Measurements from ENCODE around the gene DCX. TPM values are rescaled to one million over a fixed set of nuclear protein-coding genes. Genes with fewer than 3 reads are reported as not detected.

Gene DCX
- total and polyA plus RNA-seq, 9 of the 15 experiments (the other 6 are each of a cell fraction or from before 2014, with no cell fraction given), result not detected

GRCh38 chrX:111268506-111268905 is 143.5 kb downstream of the DCX start:
- FAIRE-seq (no peak), ATAC-seq (no peak), DNase-seq (ENCODE audit: extremely low read depth in 1 of 4, low spot score in 3 of 4) (no peak)
- Histone ChIP-seq H3K9me1 (ENCODE audit: control insufficient read depth, insufficient read depth, low read length) (no peaks in the 10 kb centered on the region), H3K27ac (ENCODE audit: extremely low read depth, low read depth, low read length) (no peak overlapping the region), H4K20me1 (replicated peaks; ENCODE audit: control insufficient read depth, insufficient read depth, low read length) (no peaks in the 10 kb centered on the region), H3K4me3 (no peak overlapping the region), H3K4me2 (ENCODE audit: insufficient read depth, low read length) (no peak overlapping the region), H3K4me1 (replicated peaks in 1 of 2; ENCODE audit: control insufficient read depth in 2 of 2, insufficient read depth in 2 of 2, low read length in 2 of 2) (no peaks in the 10 kb centered on the region), H3K27me3 (ENCODE audit: control insufficient read depth in 2 of 2, insufficient read depth in 2 of 2, low read length in 2 of 2) (no peaks in the 10 kb centered on the region), H3K9ac (ENCODE audit: insufficient read depth in 1 of 2, low read depth in 2 of 2, low read length in 2 of 2) (no peak overlapping the region), H2AFZ (ENCODE audit: low read depth, low read length) (no peak overlapping the region), H3K9me3 (replicated peaks; ENCODE audit: control insufficient read depth, insufficient read depth, low read depth, low read length) (no peaks in the 10 kb centered on the region), H3K36me3 (ENCODE audit: control insufficient read depth, insufficient read depth, low read length) (no peaks in the 10 kb centered on the region), H3K79me2 (ENCODE audit: control insufficient read depth, insufficient read depth, low read length) (no peaks in the 10 kb centered on the region)
- no peak for TF ChIP-seq PRMT5 (CRISPR knock-in tag; IDR thresholded peaks at IDR 0.05)
- no peak for TF ChIP-seq ZBTB7A (IDR thresholded peaks at IDR 0.05; ENCODE audit: borderline replicate concordance, control insufficient read depth, low read depth, low read length)
- TF ChIP-seq ZNF274 (IDR thresholded peaks at IDR 0.05; ENCODE audit: borderline replicate concordance, low read depth, low read length), result no peak
- TF ChIP-seq, protein P1, sequence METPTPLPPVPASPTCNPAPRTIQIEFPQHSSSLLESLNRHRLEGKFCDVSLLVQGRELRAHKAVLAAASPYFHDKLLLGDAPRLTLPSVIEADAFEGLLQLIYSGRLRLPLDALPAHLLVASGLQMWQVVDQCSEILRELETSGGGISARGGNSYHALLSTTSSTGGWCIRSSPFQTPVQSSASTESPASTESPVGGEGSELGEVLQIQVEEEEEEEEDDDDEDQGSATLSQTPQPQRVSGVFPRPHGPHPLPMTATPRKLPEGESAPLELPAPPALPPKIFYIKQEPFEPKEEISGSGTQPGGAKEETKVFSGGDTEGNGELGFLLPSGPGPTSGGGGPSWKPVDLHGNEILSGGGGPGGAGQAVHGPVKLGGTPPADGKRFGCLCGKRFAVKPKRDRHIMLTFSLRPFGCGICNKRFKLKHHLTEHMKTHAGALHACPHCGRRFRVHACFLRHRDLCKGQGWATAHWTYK (CRISPR knock-in tag; IDR thresholded peaks at IDR 0.05), result no peak
- TF ChIP-seq HNRNPL (IDR thresholded peaks at IDR 0.05; ENCODE audit: low read depth, low read length), result no peak
- BruUV-seq (replicated peaks), result no TSS peak
- intact Hi-C loops (cut with micrococcal nuclease), result no loop called here
- 0% methylated on average over 2 of the region's 2 CpGs for WGBS (ENCODE audit: insufficient coverage, low coverage, missing lambda C conversion rate)
- CTCF ChIA-PET (ENCODE audit: low intra/inter-chr PET ratio), result no interaction called here
- POLR2A ChIA-PET, result no interaction called here
- in situ Hi-C loops (cut with MboI), result no loop called here

DNA sequence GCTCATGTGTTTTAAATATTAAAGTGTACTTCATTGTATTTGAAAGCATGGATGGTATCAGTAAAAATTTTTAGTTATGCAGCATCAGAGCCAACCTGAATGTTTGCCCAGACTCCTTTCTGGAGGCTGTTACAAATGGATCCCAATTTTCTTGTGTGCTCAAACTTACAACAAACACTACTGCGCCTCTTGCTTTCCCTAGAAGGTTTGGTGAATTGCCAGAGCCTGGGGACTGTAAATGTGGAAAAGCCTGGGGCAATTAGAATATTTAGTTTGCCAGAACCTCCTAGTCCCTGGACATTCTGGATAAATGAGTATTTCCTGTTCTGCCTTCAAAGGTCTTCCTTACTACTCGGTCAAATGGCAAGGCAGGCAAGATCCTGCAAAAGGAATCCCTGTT is 146.5 kb downstream of the DCX start:
- no peak overlapping the region for H2AFZ ChIP-seq (ENCODE audit: low read depth, low read length)
- H4K20me1 ChIP-seq (replicated peaks; ENCODE audit: control insufficient read depth, insufficient read depth, low read length), result no peaks in the 10 kb centered on the region
- no peaks in the 10 kb centered on the region for H3K4me1 ChIP-seq (replicated peaks in 1 of 2; ENCODE audit: control insufficient read depth in 2 of 2, insufficient read depth in 2 of 2, low read length in 2 of 2)
- no peak for ATAC-seq
- no peak overlapping the region for H3K4me2 ChIP-seq (ENCODE audit: insufficient read depth, low read length)
- H3K4me3 ChIP-seq, result no peak overlapping the region
- DNase-seq (ENCODE audit: extremely low read depth in 1 of 4, low spot score in 3 of 4), result no peak
- in situ Hi-C loops (cut with MboI) (no loop called here), intact Hi-C loops (cut with micrococcal nuclease) (no loop called here)
- POLR2A ChIA-PET, result no interaction called here
- H3K27me3 ChIP-seq (ENCODE audit: control insufficient read depth in 2 of 2, insufficient read depth in 2 of 2, low read length in 2 of 2), result no peaks in the 10 kb centered on the region
- H3K9me1 ChIP-seq (ENCODE audit: control insufficient read depth, insufficient read depth, low read length), result no peaks in the 10 kb centered on the region
- no peak overlapping the region for H3K27ac ChIP-seq (ENCODE audit: extremely low read depth, low read depth, low read length)
- BruUV-seq (replicated peaks), result no TSS peak
- WGBS (ENCODE audit: insufficient coverage, low coverage, missing lambda C conversion rate), result 0% methylated on average over 1 of the region's 2 CpGs
- no peaks in the 10 kb centered on the region for H3K79me2 ChIP-seq (ENCODE audit: control insufficient read depth, insufficient read depth, low read length)
- no peak overlapping the region for H3K9ac ChIP-seq (ENCODE audit: insufficient read depth in 1 of 2, low read depth in 2 of 2, low read length in 2 of 2)
- H3K36me3 ChIP-seq (ENCODE audit: control insufficient read depth, insufficient read depth, low read length), result no peaks in the 10 kb centered on the region
- no peak for FAIRE-seq
- no peaks in the 10 kb centered on the region for H3K9me3 ChIP-seq (replicated peaks; ENCODE audit: control insufficient read depth, insufficient read depth, low read depth, low read length)
- CTCF ChIA-PET (ENCODE audit: low intra/inter-chr PET ratio), result no interaction called here
- TF ChIP-seq FOXA1 (IDR thresholded peaks at IDR 0.05; ENCODE audit: borderline replicate concordance) (no peak), LEF1 (IDR thresholded peaks at IDR 0.05) (no peak), E2F6 (IDR thresholded peaks at IDR 0.05; ENCODE audit: borderline replicate concordance in 1 of 2, extremely low read depth in 1 of 2, insufficient read depth in 1 of 2, insufficient read length in 1 of 2, low read depth in 1 of 2, low read length in 1 of 2, poor library complexity in 1 of 2, severe bottlenecking in 1 of 2) (no peak), SIX5 (IDR thresholded peaks at IDR 0.05; ENCODE audit: borderline replicate concordance in 1 of 2, insufficient read depth in 1 of 2, low read depth in 1 of 2, low read length in 2 of 2) (no peak), MAZ (CRISPR knock-in tag; conservative IDR thresholded peaks at IDR 0.05 in 1 of 2, IDR thresholded peaks at IDR 0.05 in 1 of 2) (no peak), SPI1 (IDR thresholded peaks at IDR 0.05; ENCODE audit: borderline replicate concordance, low read depth, low read length) (no peak), ELF2 (CRISPR knock-in tag; IDR thresholded peaks at IDR 0.05) (no peak), MAFK (IDR thresholded peaks at IDR 0.05; ENCODE audit: low read length) (no peak)
- TF ChIP-seq, protein P2, sequence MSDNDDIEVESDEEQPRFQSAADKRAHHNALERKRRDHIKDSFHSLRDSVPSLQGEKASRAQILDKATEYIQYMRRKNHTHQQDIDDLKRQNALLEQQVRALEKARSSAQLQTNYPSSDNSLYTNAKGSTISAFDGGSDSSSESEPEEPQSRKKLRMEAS (CRISPR knock-in tag; IDR thresholded peaks at IDR 0.05), result no peak

All from K562 (cell line).